C4-2B (cell line): ENCODE results near the gene DOC2B.

Experiments used
- H3K27ac ChIP-seq: fragments of 450-650 bp; 2 replicates; pipeline ENCODE4 v1.5.1; 2017
- CTCF ChIP-seq: fragments of 450-650 bp; conservative IDR thresholded peaks from 2 replicates; pipeline ENCODE4 v1.5.1; 2017; ENCODE audit warnings: mild to moderate bottlenecking
- ZFX ChIP-seq: fragments of 450-650 bp; IDR thresholded peaks from 2 replicates; pipeline ENCODE4 v1.6.1; 2017

Gene DOC2B

GRCh38 chr17:153851-154250 lies 27.6 kb downstream of the DOC2B start:
- TF ChIP-seq ZFX (no peak), CTCF (no peak)
- no peak overlapping the region for H3K27ac ChIP-seq

- no peak overlapping the region for H3K27ac ChIP-seq
- TF ChIP-seq ZFX (no peak), CTCF (no peak)
Measured at GRCh38 chr17:152860-153420, 28.5 kb downstream of the DOC2B start.

GRCh38 chr17:151886-152859 lies 29.3 kb downstream of the DOC2B start:
- H3K27ac ChIP-seq = no peak overlapping the region
- TF ChIP-seq CTCF = no peak
- no peak for TF ChIP-seq ZFX

- TF ChIP-seq CTCF = no peak
- no peak for TF ChIP-seq ZFX
- H3K27ac ChIP-seq = no peak overlapping the region
Measured at GRCh38 chr17:151004-151403, 30.4 kb downstream of the DOC2B start.

- H3K27ac ChIP-seq = no peak overlapping the region
- TF ChIP-seq ZFX = no peak
- TF ChIP-seq CTCF = no peak
Measured at GRCh38 chr17:149897-150584, 31.4 kb downstream of the DOC2B start.

- no peak for TF ChIP-seq CTCF
- TF ChIP-seq ZFX = no peak
Measured at GRCh38 chr17:149231-149630, 32.2 kb downstream of the DOC2B start.

GRCh38 chr17:148757-149156 lies 32.7 kb downstream of the DOC2B start:
- H3K27ac ChIP-seq = no peak overlapping the region

More at GRCh38 chr17:149231-149630, 32.2 kb downstream of the DOC2B start:
- H3K27ac ChIP-seq = no peak overlapping the region

More at GRCh38 chr17:148757-149156, 32.7 kb downstream of the DOC2B start:
- no peak for TF ChIP-seq ZFX
- TF ChIP-seq CTCF = no peak
